IPS-15b (cell line): ENCODE data around the gene SH3BP1.
A peak's percentile ranks its signal among the peaks of the same experiment; 100 is the strongest.

Experiments used
- H3K27me3 ChIP-seq: one replicate; pipeline ENCODE4 v1.6.1; 2013; ENCODE audit warnings: low read length; ENCODE audit not compliant: control insufficient read depth, insufficient read depth
- H3K36me3 ChIP-seq: one replicate; pipeline ENCODE4 v1.6.1; 2013; ENCODE audit warnings: low read length; ENCODE audit not compliant: control insufficient read depth, insufficient read depth
- H3K4me1 ChIP-seq: one replicate; pipeline ENCODE4 v1.6.1; 2013; ENCODE audit warnings: mild to moderate bottlenecking, low read length; ENCODE audit not compliant: control insufficient read depth, insufficient read depth
- H3K4me3 ChIP-seq: one replicate; pipeline ENCODE4 v1.5.1; 2013; ENCODE audit warnings: low read depth, low read length
- H3K9ac ChIP-seq: one replicate; pipeline ENCODE4 v1.6.1; 2013; ENCODE audit warnings: low read depth, mild to moderate bottlenecking, low read length
- H3K9me3 ChIP-seq: one replicate; pipeline ENCODE4 v1.6.1; 2013; ENCODE audit warnings: mild to moderate bottlenecking, low read length; ENCODE audit not compliant: control insufficient read depth, insufficient read depth

SH3BP1 gene

DNA sequence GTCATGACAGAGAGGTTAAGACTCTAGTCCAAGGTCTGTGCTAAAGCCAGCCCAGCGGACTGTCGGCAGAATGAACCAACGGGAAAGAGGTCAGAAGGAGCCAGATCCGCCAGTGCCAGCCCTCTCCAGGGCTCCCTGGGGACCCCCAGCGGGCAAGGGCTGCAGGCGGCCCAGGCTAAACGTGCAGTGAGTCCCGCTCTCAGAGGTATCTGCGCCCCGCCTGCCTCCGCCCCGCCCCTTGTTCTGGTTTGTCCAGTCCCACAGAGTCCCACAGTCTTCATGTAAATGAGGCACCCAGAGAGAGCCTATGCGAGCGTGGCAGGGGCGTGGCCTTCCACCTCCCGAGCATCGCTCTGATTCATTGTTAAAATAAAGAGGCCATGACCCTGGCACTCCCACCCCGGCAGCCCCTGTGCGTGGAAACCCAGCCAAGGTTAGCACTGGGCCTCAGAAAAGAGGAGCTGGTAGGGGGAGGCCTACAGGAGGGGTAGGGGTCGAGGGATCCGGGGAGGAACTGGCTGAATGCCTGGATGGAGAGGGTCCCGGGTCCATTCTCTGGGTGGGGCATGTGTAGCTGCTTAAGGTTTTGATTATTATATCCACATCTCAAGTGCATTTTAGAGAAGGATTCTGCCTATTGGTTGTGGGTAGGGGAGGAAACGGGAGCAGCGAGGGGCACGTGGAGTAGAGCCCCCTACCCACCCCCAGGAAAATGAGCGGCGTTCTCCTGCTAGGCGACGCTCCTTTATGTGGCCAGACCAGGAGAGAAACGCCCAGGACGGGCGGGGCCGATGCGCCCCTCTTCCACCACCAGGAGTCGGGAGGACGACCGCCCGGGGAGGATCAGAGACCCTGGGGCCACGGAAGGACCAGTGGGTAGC, 57.4 kb downstream of the SH3BP1 start, which contains the start of gene TRIOBP:
TSS of gene TRIOBP (plus strand) at position 392 of the 881 bp plus-strand sequence. CDS start 4,318 bp downstream, outside the sequence.
- Histone ChIP-seq H3K4me1 (no peaks in the 10 kb centered on the region), H3K9me3 (no peaks in the 10 kb centered on the region), H3K36me3 (peaks cover 9% of the 10 kb centered on the region), H3K9ac (peak within 1 kb of the TSS; percentile 49), H3K27me3 (no peaks in the 10 kb centered on the region), H3K4me3 (peak within 1 kb of the TSS; percentile 77)

DNA sequence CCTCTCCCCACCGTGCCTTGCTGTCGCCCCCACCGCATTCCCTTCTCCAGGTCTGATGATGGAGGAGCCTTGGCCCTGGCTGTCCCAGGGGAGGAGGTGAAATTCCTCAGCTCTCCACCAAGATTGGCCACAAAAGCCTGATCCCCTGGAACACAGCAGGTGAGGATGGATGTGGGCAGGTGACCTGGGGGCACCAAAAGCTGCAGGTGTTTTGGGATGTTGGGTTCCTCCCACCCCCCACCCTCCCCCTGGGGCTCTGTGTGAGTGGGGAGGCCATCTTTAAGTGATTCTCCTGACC, 58.0 kb downstream of the SH3BP1 start:
- Histone ChIP-seq H3K27me3 (no peaks in the 10 kb centered on the region), H3K4me3 (peak overlapping the region; percentile 77), H3K9ac (peak overlapping the region; percentile 49), H3K9me3 (no peaks in the 10 kb centered on the region), H3K36me3 (peaks cover 9% of the 10 kb centered on the region), H3K4me1 (no peaks in the 10 kb centered on the region)

DNA sequence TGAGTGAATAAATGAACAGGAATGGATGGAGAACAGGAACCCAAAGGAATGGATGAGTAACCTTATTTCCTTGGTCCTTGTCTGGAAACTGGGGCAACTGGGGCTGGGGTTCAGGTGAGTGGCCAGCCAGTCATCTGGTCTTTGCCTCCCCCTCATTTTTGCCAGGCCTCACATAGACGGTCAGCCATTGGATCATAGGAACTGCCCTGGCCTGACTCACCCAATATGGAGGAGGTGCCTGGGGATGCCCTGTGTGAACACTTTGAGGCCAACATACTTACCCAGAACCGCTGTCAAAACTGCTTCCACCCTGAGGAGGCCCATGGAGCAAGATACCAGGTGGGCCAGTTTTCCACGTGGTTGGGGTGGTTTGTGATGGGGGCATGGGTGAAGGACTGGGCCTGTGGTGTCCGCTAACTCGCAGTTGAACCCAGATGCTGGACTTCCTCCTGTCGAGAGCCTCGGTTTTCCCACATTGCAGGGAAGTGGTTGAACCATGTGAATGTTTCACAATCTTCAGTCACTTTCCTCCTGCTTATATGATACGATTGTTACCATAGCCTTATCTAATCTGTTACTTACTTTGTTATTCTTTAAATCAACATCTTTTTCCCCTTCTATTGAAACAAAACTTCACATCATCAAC, 61.8 kb downstream of the SH3BP1 start:
- Histone ChIP-seq H3K4me3 (no peak overlapping the region), H3K36me3 (peaks cover 13% of the 10 kb centered on the region), H3K4me1 (no peaks in the 10 kb centered on the region), H3K27me3 (no peaks in the 10 kb centered on the region), H3K9ac (no peak overlapping the region), H3K9me3 (no peaks in the 10 kb centered on the region)

DNA sequence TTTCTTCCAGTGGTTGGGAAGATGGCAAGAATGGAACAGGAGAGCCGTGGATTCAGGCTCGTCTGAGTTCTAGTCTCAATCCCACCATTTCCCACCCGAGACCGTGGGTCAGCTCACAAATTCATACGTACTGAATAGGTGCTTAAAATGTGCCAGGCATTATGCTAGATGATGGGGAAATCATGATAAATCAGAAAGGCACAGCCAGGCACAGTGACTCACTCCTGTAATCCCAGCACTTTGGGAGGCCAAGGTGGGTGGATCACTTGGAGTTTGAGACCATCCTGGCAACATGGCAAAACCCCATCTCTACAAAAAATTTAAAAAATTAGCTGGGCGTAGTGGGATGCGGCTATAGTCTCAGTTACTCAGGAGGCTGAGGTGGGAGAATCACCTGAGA, 64.4 kb downstream of the SH3BP1 start:
- H3K36me3 ChIP-seq = peaks cover 15% of the 10 kb centered on the region
- no peaks in the 10 kb centered on the region for H3K27me3 ChIP-seq
- no peaks in the 10 kb centered on the region for H3K4me1 ChIP-seq
- no peak overlapping the region for H3K4me3 ChIP-seq
- no peak overlapping the region for H3K9ac ChIP-seq
- no peaks in the 10 kb centered on the region for H3K9me3 ChIP-seq

DNA sequence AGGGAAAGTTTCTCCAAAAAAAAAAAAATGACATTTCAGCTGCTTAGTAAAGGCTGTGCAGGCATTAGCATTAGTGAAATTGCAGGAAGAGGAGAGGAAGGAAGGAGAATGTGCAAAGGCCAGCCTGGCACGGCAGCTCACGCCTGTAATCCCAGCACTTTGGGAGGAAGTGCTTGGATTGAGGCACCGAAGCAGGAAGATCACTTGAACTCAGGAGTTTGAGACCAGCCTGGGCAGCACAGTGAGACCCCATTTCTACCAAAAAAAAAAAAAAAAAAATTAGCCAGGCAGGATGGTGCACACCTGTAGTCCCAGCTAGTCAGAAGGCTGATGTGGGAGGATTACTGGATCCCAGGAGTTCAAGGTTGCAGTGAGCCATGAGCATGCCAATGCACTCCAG, 65.2 kb downstream of the SH3BP1 start:
- no peak overlapping the region for H3K4me3 ChIP-seq
- H3K27me3 ChIP-seq = no peaks in the 10 kb centered on the region
- H3K4me1 ChIP-seq = no peaks in the 10 kb centered on the region
- peaks cover 17% of the 10 kb centered on the region for H3K36me3 ChIP-seq
- no peak overlapping the region for H3K9ac ChIP-seq
- H3K9me3 ChIP-seq = no peaks in the 10 kb centered on the region

DNA sequence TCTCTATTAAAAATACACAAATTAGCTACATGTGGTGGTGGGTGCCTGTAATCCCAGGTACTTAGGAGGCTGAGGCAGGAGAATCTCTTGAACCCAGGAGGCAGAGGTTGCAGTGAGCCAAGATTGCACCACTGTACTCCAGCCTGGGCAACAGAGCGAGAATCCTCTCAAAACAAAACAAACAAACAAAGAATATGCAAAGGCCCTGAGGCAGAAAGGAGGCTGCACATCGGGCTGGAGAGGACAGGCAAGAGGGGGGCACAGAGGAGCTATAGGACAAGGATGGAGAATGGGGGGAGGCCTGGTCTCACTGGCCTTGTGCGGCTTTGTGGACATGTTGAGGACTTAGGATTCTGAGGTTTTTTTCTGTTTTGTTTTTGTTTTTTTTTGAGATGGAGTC, 65.7 kb downstream of the SH3BP1 start:
- no peaks in the 10 kb centered on the region for H3K9me3 ChIP-seq
- H3K36me3 ChIP-seq = peaks cover 22% of the 10 kb centered on the region
- H3K4me1 ChIP-seq = no peaks in the 10 kb centered on the region
- no peaks in the 10 kb centered on the region for H3K27me3 ChIP-seq
- no peak overlapping the region for H3K9ac ChIP-seq
- H3K4me3 ChIP-seq = no peak overlapping the region
